ENCODE results near the gene KCNRG.
"Not testable (repeated sequence)": the region's sequence is repeated elsewhere in the genome, so short reads cannot be mapped to it uniquely, and the experiment has no call there.

Gene KCNRG

GRCh38 chr13:50015258-50015657, at the start of gene KCNRG:
KCNRG (plus strand) TSS chr13:50015444; CDS start chr13:50015494, 50 bp downstream.
- DNase-seq (ENCODE audit: low read depth, low spot score) = no peak

- DNase-seq (ENCODE audit: low read depth, low spot score) = no peak
Observed at GRCh38 chr13:49967456-49967855, 47.8 kb upstream of the KCNRG start.

GRCh38 chr13:49972709-49973108, 42.5 kb upstream of the KCNRG start:
- DNase-seq (ENCODE audit: low read depth, low spot score) = no peak

- no peak for DNase-seq (ENCODE audit: low read depth, low spot score)
Observed at GRCh38 chr13:49975826-49976225, 39.4 kb upstream of the KCNRG start.

GRCh38 chr13:49976314-49977258, 38.7 kb upstream of the KCNRG start:
- peak; percentile 40 for DNase-seq (ENCODE audit: low read depth, low spot score)

- no peak for DNase-seq (ENCODE audit: low read depth, low spot score)
Observed at GRCh38 chr13:49977992-49978391, 37.3 kb upstream of the KCNRG start.

GRCh38 chr13:49980266-49980665, 35.0 kb upstream of the KCNRG start:
- DNase-seq (ENCODE audit: low read depth, low spot score) = no peak

GRCh38 chr13:49985129-49985528, 30.1 kb upstream of the KCNRG start:
- no peak for DNase-seq (ENCODE audit: low read depth, low spot score)

- DNase-seq (ENCODE audit: low read depth, low spot score) = no peak
Observed at GRCh38 chr13:49986471-49986870, 28.8 kb upstream of the KCNRG start.

GRCh38 chr13:49990612-49991011, 24.6 kb upstream of the KCNRG start:
- DNase-seq (ENCODE audit: low read depth, low spot score) = not testable (repeated sequence)

- DNase-seq (ENCODE audit: low read depth, low spot score) = no peak
Observed at GRCh38 chr13:49993111-49993510, 22.1 kb upstream of the KCNRG start.

GRCh38 chr13:49993666-49994065, 21.6 kb upstream of the KCNRG start:
- no peak for DNase-seq (ENCODE audit: low read depth, low spot score)

GRCh38 chr13:49995625-49996101, 19.6 kb upstream of the KCNRG start:
- no peak for DNase-seq (ENCODE audit: low read depth, low spot score)

- DNase-seq (ENCODE audit: low read depth, low spot score) = peak; percentile 66
Observed at GRCh38 chr13:49996161-49996915, 18.9 kb upstream of the KCNRG start.

GRCh38 chr13:49996951-49997895, 18.0 kb upstream of the KCNRG start, which contains the start of gene TRIM13:
TRIM13 (plus strand) TSS chr13:49997042; CDS start chr13:50011941, 14,899 bp downstream.
- DNase-seq (ENCODE audit: low read depth, low spot score) = peak; percentile 62

- DNase-seq (ENCODE audit: low read depth, low spot score) = no peak
Observed at GRCh38 chr13:49997955-49998354, 17.3 kb upstream of the KCNRG start.

- no peak for DNase-seq (ENCODE audit: low read depth, low spot score)
Observed at GRCh38 chr13:49998714-49999624, 16.3 kb upstream of the KCNRG start.

- DNase-seq (ENCODE audit: low read depth, low spot score) = no peak
Observed at GRCh38 chr13:50001287-50001686, 14.0 kb upstream of the KCNRG start.

- DNase-seq (ENCODE audit: low read depth, low spot score) = no peak
Observed at GRCh38 chr13:50006426-50007135, 8.7 kb upstream of the KCNRG start.
